Endometrium (tissue), 2 donors: ENCODE measurements around the gene LGALS13.

Experiments
- FAIRE-seq: peaks from 2 replicates; lab custom pipeline; 2012; peaks lifted over from hg19 to GRCh38; lab: Jason Lieb, UNC
- donor health status: control.
- donor health status: control.

The LGALS13 gene, protein sequence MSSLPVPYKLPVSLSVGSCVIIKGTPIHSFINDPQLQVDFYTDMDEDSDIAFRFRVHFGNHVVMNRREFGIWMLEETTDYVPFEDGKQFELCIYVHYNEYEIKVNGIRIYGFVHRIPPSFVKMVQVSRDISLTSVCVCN

DNA sequence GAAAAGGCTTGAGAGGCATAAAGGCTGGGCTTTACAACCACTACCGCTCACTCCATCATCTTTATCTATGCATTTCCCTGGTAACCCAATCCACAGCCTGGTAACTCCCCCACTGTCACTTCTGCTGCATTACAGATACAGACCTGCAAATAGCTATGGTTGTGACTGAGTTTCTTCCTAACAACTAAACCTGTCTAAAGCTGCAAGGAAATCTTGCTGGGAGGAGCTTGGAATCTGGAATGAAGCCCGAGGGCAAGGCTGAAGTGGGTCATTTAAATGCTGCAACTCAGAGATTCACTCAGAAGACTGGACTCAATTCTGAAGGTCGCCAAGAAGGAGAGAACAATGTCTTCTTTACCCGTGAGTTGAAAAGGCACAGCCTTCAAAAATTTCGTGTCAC lies at the start of gene LGALS13:
Gene LGALS13, plus strand, starts transcription at position 301 of the 400 bp plus-strand sequence. Its CDS starts 45 bp downstream, at position 346.
- no peak for FAIRE-seq

DNA sequence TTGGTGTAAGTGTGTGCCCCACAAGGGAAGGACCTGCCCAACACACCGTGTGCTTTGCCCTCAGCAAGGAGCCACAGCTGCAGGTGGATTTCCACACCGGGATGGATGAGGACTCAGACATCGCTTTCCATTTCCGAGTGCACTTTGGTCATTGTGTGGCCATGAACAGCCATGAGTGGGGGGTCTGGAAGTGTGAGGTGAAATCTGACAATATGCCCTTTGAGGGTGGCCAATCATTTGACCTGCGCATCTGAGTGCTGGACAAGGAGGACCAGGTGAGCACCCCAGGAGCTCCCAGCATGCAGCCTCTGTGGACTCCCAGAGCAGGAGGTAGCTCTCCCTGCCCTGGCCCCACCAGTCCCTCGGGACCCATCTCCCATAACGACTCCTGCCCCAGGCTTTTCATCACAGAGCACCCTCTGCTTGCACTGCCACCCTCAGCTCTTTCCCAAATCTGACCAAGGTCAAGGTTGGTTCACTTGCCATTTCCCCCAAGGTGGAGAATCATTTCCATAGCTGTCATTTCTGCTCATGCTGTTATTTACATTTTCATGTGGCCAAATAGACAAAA lies 49.2 kb upstream of the LGALS13 start:
- FAIRE-seq, result no peak

DNA sequence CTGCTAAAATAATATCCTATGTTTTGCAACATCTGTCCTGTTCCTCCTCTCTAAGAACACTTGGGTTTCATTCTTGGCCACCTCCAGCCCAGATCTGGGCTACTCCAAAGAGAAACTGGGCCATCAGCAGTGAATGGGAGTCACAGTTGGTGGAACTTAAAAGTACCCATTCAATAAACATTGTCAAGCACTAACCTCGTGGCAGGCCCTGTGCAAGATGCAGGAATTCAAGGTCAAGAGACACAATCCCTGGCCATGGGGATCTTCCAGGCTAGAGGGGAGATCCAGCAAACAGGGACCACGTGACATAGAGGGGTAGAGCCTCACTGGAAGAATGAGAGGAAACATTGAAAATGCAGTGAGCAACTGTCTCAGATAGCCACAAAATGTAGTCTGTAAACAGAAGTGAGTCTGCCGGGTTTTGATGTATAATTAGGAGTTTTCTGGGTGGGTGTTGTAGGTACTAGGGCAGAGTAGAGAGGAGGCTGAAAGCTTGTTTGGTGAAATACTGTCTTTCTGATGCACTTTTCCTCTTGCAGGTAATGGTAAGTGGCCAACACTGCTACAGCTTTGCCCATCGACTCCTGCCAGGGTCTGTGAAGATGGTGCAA lies 47.5 kb upstream of the LGALS13 start:
- no peak for FAIRE-seq

DNA sequence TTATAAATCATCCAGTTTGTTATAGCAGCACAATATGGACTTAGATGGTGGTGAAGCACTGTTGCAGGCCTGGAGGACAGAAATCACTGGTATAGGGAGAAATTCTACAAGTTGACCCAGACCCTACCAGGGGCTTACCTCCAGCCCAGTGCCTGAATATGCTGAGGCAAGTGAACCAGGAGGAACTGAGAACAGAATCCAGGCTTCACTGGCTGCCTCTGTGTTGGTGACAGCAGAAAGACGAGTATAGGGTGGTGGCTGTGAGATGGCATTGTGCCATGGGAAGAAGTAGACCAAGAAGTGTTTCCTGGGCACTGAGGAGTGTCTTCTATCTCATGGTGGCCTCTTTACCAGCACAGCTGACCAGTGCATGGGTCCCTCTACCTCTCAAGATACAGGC lies 46.4 kb upstream of the LGALS13 start:
- no peak for FAIRE-seq

DNA sequence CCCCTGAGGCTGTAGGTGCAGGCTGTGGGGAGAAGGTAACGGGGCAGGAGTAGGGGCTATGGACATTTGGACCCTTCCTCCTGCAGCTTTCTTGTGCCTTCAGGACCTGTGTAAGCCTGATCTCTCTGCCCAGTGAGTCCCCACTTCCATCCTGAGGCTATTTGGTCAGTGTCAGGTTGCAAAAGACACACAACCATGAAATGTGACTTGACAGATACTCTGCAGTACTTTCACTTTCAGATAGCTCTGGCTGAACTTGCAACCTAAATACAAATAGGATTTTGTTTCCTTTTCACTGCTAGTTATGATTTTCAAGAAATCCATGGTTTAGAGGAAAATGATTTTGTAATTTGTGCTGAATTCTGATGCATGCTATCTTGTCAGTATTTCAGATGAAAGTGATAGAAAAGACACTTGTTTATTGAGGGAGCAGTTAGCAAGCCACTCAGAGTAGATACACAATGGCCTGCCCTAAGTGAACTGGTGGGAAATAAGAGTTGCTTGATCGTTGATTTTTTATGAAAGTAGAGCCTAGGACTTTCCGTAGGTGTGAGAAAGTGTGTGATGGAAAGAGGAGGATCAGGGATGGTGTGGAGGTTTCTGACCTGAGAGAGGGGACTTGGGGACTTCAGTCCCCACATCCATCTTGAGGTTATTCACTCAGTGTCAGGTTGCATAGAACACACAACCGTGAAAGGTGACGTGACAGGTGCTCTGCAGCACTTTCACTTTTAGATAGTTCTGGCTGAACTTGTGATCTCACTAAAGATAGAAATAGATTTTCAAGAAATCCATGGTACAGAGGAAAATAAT lies 44.3 kb upstream of the LGALS13 start:
- FAIRE-seq, result no peak

DNA sequence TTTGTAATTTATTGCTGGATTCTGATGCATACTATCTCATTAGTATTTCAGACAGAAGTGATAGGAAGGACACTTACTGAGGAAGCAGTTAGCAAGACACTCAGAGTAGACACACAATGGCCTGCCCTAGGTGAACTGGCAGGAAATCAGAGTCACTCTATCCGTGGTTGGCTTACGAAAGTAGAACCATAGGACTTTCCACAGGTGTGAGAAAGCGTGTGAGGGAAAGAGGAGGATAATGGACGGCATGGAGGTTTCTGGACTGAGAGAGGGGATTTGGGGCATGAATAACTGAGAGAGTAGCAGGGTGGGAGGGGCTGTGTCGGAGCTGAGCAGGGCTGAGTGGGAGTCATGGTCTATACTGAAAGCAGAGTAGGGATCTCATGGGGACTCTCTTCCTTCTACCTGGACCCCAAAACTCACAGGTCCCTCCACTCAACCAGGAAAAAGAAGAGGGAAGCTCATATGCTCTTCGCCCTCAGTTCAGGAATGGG lies 43.7 kb upstream of the LGALS13 start:
- no peak for FAIRE-seq

DNA sequence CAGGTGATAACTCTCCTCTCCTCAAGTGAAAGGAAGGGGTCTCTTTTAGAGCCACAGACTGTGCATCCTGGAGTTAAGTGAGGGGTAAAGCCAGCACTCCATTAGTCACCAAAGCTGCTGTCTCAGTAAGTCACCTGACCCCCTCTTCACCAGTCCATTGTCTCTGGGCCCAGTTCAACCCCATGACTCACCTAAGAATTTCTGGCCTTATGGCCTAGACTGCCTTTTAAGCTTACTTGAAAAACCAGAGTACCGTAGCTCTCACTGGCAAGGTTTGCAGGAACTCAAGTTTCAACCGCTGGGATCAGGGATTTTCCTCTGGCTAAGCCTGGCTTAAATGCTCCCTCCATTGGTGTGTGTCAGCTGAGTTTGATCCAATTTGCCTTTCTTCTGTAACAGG lies 38.9 kb upstream of the LGALS13 start:
- FAIRE-seq, result no peak

DNA sequence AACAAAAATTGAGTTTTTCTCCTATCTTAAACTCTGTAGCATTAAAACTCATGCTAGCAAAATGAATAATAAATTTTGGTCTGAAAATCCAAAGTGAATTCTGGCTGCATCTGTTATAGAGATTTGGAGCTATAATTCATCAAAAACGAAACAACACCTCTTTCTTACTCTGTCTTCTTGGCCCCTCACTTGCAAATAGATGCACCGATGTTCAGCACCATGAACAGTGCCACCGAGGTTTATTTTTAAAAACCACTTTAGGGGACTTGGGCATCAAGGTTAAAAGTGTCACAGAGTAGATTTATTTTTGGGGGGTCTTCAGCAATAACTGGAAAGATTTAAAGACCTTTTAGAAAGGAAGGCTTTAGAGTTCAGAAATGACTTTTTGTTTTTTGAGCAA lies 36.3 kb upstream of the LGALS13 start:
- no peak for FAIRE-seq

DNA sequence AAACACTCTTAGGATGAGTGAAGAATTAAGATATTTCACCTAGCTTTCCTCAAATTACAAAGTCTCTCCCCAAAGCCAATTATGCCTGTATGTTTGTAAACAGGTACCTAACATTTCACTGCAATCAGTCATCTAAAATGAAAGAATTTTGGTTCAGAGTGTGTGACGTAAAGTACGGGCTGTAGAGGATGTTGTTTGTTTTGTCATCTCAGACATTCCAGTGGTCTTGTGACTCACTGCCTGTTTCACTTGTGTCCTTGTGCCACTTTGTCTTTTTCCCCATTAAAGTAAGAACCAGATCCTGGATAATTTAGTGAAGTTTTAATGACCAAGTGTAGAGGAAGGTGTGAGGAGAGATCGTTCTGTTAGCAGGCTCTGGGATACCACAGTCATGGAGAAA lies 33.7 kb upstream of the LGALS13 start:
- FAIRE-seq, result no peak

DNA sequence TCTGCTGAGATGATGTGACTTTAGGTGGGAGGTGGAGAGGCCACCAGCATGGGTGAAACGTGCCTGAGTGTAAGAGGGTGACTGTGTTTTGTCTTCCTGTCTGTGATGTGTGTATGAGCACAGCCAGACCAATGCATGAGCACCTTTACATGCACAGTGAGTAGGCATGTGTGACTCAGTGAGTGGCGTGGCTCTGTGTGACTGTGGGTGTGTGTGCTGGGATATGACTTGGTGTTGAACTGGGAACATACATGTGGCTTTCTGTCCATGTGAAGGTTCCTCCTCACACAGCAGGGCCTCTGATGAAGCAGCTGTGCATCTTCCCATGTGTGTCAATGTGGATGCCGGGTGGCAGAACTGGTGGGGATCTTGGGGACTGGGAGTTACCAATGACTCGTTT lies 19.9 kb upstream of the LGALS13 start:
- FAIRE-seq, result no peak

DNA sequence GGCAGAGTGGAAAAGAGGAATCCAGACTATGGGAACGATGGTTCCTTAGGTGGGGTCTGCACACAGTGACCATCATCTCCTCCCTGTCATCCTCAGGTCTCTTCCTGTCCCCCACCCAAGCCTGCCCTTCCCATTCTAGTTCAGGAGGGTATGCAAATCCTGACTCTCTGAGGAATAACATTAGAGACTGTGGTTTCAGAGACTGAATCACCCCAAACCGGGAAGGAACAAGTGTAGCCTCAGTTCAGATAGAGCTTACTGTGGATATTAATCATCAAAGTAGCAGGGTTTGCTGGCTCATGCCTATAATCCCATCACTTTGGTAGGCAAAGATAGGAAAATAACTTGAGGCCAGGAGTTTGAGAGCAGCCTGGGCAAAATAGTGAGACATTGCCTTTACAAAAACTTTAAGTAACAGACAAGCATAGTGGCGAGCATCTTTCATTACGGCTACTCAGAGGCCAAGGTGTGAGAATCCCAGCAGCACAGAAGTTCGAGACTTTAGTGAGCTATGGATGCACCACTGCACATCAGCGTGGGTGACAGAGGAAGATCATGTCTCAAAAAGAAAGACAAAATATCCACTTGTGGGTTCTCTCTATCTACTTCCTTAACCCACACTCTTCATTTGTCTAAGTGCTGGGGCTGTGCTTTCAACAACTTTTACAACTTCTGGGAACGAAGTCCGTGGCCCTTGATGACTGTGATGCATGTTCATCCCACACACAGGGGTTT lies 19.3 kb upstream of the LGALS13 start:
- no peak for FAIRE-seq

DNA sequence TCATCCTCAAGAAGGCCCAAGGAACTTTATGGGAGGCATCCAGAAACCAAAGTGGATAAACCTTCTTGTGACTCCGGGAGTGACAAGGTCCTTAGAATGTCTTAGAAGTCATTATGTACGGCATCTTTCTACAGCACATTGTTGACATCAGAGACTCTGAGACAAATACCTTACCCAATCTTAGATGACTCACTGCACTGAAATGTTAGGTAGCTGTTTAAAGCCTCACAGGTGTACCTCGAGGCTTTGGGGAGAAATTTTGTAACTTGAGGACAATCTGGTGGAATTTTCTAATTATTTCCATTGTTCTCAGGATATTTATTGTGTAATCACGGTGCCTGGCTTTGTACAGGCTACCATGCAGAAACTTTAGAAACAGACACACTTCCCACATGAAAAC lies 14.8 kb upstream of the LGALS13 start:
- FAIRE-seq, result no peak

DNA sequence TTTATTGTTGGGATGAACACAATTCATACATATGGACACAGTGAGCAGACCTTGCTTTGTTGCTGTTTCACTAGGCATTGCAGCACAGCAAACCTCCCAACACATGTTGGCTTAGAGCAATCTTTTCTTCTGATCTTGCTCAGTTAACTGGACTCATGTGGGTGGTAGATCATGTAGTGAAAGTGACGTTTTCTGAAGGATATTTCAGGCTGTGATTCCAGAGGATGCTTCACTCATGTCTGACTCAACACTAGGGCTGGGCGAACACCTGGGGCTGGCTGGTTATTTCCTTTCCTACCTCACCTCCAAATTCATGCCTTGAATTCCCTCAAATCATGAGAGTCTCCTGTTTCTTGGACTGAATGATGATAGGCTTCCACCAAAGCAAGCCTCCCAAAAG lies 14.3 kb upstream of the LGALS13 start:
- no peak for FAIRE-seq

DNA sequence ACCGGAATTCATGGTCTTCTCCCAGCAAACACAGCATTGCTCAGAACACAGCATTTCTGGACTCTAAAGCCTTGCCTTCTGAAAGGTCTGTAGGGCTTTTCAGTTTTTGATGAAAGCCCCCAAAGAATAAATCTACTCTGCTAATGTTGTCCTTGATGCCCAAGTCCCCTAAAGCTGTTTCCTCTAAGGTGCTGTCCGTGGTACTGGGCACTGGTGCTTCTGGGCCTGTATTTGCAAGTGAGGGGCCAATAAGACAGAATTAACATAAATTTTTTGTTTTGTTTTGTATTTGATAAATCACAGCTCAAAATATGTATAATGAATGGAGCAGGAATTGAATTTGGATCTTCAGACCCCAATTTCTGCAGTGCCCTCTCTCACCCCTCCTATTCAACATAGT lies 12.1 kb upstream of the LGALS13 start:
- FAIRE-seq, result no peak

DNA sequence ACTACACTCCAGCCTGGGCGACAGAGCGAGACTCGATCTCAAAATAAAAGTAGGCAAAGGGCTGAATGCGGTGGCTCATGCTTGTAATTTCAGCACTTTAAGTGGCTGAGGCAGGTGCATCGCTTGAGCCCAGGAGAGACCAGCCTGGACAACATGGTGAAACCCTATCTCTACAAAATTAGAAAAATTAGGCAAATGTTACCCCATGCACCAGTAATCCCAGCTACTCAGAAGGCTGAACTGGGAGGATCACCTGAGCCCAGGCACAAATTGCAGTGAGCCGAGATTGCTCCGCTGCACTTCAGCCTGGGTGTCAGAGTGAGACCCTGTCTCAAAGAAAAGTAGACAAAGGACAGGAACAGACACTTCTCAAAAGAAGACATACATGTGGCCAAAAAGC lies 9.9 kb upstream of the LGALS13 start:
- FAIRE-seq, result no peak

DNA sequence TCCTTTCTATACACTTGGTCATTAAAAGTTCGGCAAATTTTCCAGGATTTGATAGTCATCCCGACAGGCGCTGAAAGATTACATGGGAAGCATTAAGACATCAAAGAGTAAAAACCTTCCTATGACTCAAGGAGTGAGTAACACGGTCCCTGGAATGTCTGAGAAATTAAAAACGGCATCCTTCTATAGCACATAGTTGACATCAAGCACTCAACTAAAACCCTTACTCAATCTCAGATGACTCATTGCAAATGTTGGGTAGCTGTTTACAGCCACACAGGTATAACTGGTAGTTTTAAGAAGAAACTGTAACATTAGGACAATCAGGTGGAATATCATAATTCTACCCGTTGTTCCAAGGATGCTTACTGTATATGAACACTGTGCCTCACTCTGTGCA lies 6.4 kb upstream of the LGALS13 start:
- no peak for FAIRE-seq

DNA sequence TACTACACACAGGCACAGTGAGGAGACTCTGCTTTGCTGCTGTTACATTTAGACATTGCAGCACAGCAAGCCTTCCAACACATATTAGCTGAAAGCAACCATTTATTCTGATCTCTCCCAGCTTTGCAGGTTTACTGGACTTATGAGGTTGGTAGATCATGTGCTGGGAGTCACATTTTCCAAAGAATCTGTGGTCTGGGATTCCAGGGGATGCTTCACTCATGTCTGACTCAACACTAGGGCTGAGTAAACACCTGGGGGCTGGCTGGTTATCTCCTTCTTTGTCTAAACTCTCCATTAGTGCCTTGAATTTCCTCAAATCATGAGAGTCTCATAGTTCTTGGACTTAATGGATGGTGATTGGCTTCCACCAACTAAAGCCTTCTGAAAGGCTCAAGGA lies 5.4 kb upstream of the LGALS13 start:
- FAIRE-seq, result no peak

DNA sequence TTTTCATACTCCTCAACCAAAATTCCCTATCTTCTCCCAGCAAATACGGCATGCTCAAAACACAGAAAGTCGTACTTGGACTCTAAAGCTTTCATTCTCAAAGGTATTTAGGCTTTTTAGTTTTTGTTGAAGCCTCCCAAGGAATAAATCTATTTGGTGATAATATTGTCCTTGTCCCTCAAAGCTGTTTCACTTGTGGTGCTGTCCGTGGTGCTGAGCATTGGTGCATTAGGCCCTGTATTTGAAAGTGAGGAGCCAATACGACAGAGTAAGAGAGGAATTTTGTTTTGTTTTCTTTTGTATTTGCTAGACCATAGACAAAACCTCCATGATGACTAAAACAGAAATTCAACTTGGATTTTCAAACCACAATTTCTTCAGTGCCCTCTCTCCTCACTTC lies 3.2 kb upstream of the LGALS13 start:
- FAIRE-seq, result no peak

DNA sequence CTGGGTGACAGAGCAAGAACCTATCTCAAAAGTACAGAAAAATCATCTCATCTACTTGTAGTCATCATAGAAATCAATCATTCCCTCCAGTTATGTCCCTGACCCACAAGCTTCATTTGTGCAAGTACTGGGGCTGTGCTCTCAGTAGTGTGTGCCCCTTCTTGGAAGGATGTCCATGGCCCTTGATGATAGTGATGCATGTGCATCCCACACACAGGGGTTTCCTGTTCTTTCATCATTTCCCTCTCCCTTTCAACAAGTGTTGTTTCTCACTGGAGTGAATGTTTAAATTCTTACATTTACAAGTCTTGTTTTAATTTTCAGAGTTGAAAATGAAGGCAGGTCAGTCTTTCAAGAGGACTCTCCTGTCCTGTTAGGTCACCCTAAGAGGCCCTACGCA lies 1.5 kb downstream of the LGALS13 start:
- FAIRE-seq, result no peak

DNA sequence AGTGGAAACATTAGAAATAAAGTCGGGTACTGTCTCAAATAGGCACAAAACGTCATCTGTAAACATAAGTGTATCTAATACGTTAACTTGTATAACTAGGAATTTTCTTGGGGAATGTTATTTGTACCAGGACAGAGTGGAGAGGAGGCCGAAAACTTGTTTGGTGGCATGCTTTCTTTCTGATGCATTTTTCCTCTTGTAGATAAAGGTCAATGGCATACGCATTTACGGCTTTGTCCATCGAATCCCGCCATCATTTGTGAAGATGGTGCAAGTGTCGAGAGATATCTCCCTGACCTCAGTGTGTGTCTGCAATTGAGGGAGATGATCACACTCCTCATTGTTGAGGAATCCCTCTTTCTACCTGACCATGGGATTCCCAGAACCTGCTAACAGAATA lies 4.7 kb downstream of the LGALS13 start:
- no peak for FAIRE-seq

DNA sequence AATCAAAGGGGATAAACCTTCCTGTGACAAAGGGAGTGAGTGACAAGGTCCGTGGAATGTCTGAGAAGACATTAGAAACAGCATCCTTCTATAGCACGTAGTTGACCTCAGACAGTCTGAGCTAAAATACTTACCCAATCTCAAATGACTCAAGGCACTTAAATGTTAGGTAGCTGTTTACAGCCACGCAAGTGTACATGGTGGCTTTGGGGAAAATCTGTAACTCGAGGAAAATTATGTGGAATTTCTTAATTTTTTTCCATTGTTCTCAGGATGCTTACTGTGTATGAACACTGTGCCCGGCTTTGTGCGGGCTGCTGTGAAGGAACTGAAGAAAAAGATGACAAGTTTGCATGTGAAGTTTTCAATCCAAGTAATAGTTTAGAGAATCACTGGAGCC lies 5.2 kb downstream of the LGALS13 start:
- no peak for FAIRE-seq

DNA sequence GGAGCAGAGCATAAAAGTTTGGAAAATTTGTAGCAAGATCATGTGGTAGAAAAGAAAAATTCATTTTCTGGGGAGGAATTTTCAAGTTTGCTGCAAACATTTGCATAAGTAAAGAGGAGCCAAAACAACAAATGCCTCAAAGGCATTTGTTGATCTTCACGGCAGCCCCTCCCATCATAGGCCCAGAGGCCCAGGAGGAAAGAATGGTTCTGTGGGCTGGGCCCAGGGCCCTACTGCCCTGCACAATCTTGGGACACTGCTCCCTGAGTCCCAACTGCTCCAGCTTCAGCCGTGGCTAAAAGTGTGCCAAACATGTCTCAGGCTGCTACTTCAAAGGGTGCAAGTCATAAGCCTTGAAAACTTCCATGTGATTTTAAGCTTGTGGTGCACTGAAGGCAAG lies 11.3 kb downstream of the LGALS13 start:
- FAIRE-seq, result no peak

DNA sequence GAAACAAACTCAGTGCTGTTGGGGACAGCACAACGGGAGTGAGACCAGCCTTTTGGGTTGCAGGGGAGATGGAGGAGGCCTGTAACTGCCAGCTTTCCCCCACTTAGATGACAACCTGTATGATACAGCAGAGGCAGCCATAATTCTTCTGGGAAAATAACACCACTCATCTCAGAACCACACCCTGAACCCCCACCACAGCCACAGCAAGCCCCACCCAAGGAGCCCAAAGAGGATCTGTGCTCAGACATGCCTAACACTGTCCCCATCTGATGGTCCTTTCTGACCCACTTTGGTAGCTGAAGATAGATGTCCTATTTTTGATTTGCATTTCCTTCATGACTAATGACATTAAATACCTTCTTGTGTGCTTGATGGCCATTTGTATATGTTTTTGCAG lies 15.4 kb downstream of the LGALS13 start:
- no peak for FAIRE-seq
